ENCODE data around the gene ACOX3. TPM values are rescaled to one million over a fixed set of nuclear protein-coding genes. Genes with fewer than 3 reads are reported as not detected.

ACOX3 gene
- total RNA-seq, 1 donor from 2014 or later, result 34.0 TPM

DNA sequence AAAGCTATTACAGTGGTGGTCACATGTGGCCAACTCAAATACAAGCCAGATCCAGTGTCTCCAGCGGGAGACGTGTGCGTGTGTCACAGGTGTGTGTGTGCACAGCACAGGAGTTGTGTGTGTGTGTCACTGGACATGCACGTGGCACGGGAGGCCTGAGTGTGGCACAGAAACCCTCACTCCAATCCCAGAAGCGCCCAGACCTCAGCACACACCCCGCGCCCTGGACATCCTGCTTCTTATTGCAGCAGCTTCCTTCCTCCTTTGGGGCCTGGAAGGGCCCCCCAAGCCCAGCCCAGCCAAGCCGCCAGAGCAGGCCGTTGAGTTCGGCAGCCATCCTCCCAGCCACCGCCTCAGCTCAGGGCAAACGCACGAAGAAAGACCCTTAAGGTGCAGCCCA, 37.9 kb downstream of the ACOX3 start:
- H3K36me3 Mint-ChIP-seq, result peaks cover 27% of the 10 kb centered on the region
- TF ChIP-seq CTCF (conservative IDR thresholded peaks at IDR 0.05), result no peak
- no peaks in the 10 kb centered on the region for H3K27me3 Mint-ChIP-seq
- no peak overlapping the region for H3K27ac Mint-ChIP-seq
- no peaks in the 10 kb centered on the region for H3K9me3 Mint-ChIP-seq
- no peak overlapping the region for H3K4me3 Mint-ChIP-seq
- no peak for DNase-seq (ENCODE audit: extremely low spot score, unreplicated experiment)
- peaks cover 7% of the 10 kb centered on the region for H3K4me1 Mint-ChIP-seq (ENCODE audit: unreplicated experiment)

DNA sequence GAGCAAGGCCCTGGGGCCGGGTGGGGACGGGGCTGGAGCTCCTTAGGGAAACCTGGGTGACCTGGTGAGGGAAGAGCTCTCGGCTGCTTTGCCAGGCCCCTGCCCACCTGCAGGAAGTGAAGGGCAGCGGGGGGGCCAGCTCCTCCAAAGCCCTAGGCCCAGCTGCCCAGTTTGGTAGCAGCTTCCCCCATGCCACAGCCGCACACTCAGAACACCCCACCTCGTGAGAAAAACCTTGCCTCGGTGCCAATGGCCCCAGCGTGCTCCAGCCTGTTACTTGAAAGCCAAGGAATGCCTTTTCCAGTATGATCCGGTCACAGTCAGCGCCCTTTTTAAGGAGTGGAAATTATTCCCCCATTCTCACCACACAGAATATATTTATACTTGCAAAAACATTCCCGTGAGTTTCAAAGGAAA, 38.3 kb downstream of the ACOX3 start:
- Mint-ChIP-seq H3K27ac (no peak overlapping the region), H3K9me3 (no peaks in the 10 kb centered on the region), H3K36me3 (peaks cover 27% of the 10 kb centered on the region), H3K27me3 (no peaks in the 10 kb centered on the region), H3K4me3 (no peak overlapping the region), H3K4me1 (ENCODE audit: unreplicated experiment) (peaks cover 7% of the 10 kb centered on the region)
- TF ChIP-seq CTCF (conservative IDR thresholded peaks at IDR 0.05), result no peak
- no peak for DNase-seq (ENCODE audit: extremely low spot score, unreplicated experiment)

DNA sequence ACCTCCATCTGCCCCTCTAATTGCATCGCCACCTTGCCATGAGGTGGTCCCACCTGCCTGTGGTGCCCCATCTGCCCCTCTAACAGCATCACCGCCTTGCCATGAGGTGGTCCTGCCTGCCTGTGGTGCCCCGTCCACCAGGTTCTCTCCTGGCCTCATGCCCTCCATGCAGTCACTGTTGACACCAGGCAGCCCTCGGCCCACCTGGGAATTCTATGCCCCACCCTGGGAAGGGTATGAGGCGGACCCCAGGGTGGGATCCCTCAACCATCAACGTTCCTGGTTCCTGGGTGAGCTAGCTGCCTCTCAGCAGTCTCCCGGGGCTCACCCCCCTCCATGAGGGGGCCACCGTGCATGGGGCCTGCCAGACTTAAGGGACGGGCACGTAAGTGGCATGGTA, 38.9 kb downstream of the ACOX3 start:
- H3K27me3 Mint-ChIP-seq, result no peaks in the 10 kb centered on the region
- DNase-seq (ENCODE audit: extremely low spot score, unreplicated experiment), result no peak
- H3K4me1 Mint-ChIP-seq (ENCODE audit: unreplicated experiment), result peaks cover 7% of the 10 kb centered on the region
- H3K9me3 Mint-ChIP-seq, result no peaks in the 10 kb centered on the region
- H3K4me3 Mint-ChIP-seq, result no peak overlapping the region
- no peak for TF ChIP-seq CTCF (conservative IDR thresholded peaks at IDR 0.05)
- H3K27ac Mint-ChIP-seq, result no peak overlapping the region
- peaks cover 28% of the 10 kb centered on the region for H3K36me3 Mint-ChIP-seq

DNA sequence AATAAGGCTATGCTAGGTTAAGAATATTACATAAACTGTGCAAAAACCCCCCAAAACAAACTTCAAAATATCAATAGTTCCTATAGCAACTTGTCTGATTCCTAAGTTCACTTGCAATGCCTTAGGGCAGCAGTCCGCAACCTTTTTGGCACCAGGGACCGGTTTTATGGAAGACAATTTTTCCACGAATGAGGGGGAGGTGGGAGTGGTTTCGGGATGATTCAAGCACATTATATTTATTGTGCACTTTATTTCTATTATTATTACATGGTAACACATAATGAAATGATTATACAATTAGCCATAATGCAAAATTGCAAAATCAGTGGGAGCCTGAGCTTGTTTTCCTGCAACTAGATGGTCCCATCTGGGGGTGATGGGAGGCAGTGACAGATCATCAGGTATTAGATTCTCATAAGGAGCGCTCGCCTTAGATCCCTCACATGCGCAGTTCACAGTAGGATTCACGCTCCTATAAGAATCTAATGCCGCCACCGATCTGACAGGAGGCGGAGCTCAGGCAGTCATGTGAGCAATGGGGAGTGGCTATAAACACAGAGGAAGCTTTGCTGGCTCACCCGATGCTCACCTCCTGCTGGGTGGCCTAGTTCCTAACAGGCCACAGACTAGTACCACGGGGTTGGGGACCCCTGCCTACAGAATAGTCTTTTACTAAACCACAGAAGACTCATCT, 39.7 kb downstream of the ACOX3 start:
- Mint-ChIP-seq H3K4me1 (ENCODE audit: unreplicated experiment) (peaks cover 7% of the 10 kb centered on the region), H3K36me3 (peaks cover 20% of the 10 kb centered on the region), H3K27me3 (no peaks in the 10 kb centered on the region), H3K27ac (no peak overlapping the region), H3K4me3 (no peak overlapping the region), H3K9me3 (no peaks in the 10 kb centered on the region)
- no peak for TF ChIP-seq CTCF (conservative IDR thresholded peaks at IDR 0.05)
- no peak for DNase-seq (ENCODE audit: extremely low spot score, unreplicated experiment)

- Mint-ChIP-seq H3K4me3 (no peak overlapping the region), H3K9me3 (no peaks in the 10 kb centered on the region), H3K27me3 (no peaks in the 10 kb centered on the region), H3K4me1 (ENCODE audit: unreplicated experiment) (peaks cover 12% of the 10 kb centered on the region), H3K36me3 (peaks cover 11% of the 10 kb centered on the region), H3K27ac (no peak overlapping the region)
- no peak for TF ChIP-seq CTCF (conservative IDR thresholded peaks at IDR 0.05)
- DNase-seq (ENCODE audit: extremely low spot score, unreplicated experiment), result no peak
Observed at GRCh38 chr4:8399298-8399697, 41.2 kb downstream of the ACOX3 start.
